Left colon (tissue), 2 donors: ENCODE results near the gene FRMPD2. TPM values are rescaled to one million over a fixed set of nuclear protein-coding genes. Genes with fewer than 3 reads are reported as not detected.

Experiments used
- total RNA-seq, 2 donors: library from RNA; stranded (reverse); fragmentation: NEBNext Ultra II Directional; extraction: Animal tissue kit (Norgen Biotek cat#: 25700); gene quantifications; one replicate each; pipeline ENCODE4 v1.2.1, GENCODE V29; 2021
- donor health status: DM: no; HTN: no; CAD: no.
- donor health status: DM: yes; HTN: yes; CAD: no.

The FRMPD2 gene
- total RNA-seq, 2 donors from 2014 or later, result 0.18 to 0.36 TPM

Other genes with a start within 250 kb of the FRMPD2 start
- 10 to 100 TPM; 43.1 to 50.9 TPM for gene MAPK8, start 32.0 kb upstream of the FRMPD2 start, total RNA-seq